ENCODE results near the gene SERPINC1.
"Not testable (repeated sequence)": the region's sequence is repeated elsewhere in the genome, so short reads cannot be mapped to it uniquely, and the experiment has no call there.

Gene SERPINC1

DNA sequence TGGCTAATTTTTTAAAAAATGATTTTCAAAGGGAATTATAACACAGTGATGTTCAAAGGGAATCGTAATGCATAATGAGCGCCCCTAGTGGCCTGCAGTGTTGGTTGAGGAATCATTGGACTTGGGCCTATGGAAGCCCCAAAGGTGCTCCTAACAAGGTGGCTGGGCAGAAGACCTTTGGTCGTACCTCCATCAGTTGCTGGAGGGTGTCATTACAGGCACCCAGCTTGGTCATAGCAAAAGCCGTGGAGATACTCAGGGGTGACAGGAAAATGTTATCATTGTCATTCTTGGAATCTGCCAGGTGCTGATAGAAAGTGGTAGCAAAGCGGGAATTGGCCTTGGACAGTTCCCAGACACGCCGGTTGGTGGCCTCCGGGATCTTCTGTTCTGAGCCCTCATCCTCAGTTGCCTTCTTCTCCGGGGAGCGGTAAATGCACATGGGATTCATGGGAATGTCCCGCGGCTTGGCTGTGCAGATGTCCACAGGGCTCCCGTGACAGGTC is 2.7 kb downstream of the SERPINC1 start:
- no peak overlapping the region for H3K4me3 Mint-ChIP-seq
- no peak for ATAC-seq
- no peaks in the 10 kb centered on the region for H3K27me3 Mint-ChIP-seq
- H3K9me3 Mint-ChIP-seq = no peaks in the 10 kb centered on the region
- no peaks in the 10 kb centered on the region for H3K4me1 Mint-ChIP-seq
- H3K36me3 Mint-ChIP-seq = peaks cover 4% of the 10 kb centered on the region
- H3K27ac Mint-ChIP-seq = no peak overlapping the region

DNA sequence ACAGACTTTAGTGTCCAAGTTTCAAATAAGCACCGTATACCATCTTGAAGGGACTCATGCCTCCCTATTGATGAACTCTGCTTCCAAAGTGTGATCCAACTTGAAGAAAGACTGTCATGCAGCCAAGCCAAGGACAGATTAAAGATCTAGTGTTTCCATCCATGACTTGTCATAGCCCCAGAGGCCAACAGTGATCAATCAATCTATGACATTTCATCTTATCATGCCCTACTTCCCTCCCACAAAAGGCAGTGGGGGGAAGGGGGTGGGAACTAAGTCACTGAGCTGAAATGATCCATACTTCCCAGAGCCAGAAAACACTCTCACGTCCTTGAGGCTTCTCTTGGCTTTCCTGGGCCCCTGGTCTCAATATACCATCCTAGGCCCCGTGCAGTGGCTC is 4.0 kb downstream of the SERPINC1 start:
- no peaks in the 10 kb centered on the region for H3K27me3 Mint-ChIP-seq
- H3K9me3 Mint-ChIP-seq = no peaks in the 10 kb centered on the region
- no peak for ATAC-seq

DNA sequence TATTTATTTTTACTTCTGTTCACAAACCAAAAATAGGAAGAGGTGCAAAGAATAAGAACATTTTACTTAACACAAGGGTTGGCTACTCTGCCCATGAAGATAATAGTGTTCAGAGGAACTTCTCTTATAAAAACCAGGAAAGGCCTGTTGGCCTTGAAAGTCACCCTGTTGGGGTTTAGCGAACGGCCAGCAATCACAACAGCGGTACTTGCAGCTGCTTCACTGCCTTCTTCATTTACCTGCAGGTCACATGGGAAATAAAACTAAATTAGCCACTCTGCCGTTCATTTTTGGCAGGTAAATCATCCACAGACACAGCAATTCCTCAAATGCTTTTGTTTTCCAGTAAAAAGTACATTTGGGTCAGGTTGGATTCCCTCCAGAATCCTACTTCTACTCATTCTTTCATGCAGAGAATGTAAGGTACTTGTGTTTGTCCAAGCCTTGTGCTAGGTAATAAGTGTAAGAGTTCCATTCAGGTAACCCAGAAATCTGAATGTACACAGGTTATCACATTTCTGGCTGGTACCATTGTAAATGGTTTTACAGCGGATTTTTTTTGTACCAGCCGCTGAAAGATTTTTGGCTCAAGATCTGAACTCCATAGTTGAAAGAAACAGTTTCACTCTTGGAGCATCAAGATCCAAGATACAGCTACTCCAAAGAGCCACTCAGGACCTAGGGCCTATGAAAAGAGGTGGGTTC is 13.1 kb downstream of the SERPINC1 start:
- Mint-ChIP-seq H3K9me3 (no peaks in the 10 kb centered on the region), H3K27ac (no peak overlapping the region), H3K4me3 (no peak overlapping the region), H3K36me3 (peaks cover 17% of the 10 kb centered on the region), H3K4me1 (no peaks in the 10 kb centered on the region), H3K27me3 (no peaks in the 10 kb centered on the region)
- no peak for ATAC-seq

More for the DNA sequence above, 4.0 kb downstream of the SERPINC1 start:
- H3K27ac Mint-ChIP-seq = no peak overlapping the region
- no peak overlapping the region for H3K4me3 Mint-ChIP-seq
- H3K4me1 Mint-ChIP-seq = no peaks in the 10 kb centered on the region
- peaks cover 10% of the 10 kb centered on the region for H3K36me3 Mint-ChIP-seq

DNA sequence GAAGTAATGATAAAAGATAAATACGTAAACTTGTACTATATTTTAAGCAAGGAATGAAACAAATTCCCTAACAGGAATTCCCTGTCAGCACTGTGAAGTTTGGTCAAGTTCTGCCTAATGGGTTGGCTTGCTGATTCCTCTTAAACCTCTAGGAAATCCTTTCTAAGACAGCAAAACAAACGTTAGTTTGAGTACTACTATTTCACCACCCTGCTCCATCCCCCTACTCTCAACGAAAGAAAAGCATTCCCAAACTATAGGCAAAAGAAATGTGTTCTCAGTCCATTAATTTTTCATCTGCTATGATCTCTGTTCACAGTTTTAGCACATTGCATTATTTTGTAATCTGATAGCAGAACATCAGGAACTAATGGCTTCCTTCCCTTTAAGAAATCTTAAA is 16.1 kb downstream of the SERPINC1 start:
- no peak for ATAC-seq
- Mint-ChIP-seq H3K27me3 (no peaks in the 10 kb centered on the region), H3K27ac (no peak overlapping the region), H3K9me3 (no peaks in the 10 kb centered on the region), H3K4me1 (no peaks in the 10 kb centered on the region), H3K4me3 (no peak overlapping the region), H3K36me3 (peaks cover 22% of the 10 kb centered on the region)

DNA sequence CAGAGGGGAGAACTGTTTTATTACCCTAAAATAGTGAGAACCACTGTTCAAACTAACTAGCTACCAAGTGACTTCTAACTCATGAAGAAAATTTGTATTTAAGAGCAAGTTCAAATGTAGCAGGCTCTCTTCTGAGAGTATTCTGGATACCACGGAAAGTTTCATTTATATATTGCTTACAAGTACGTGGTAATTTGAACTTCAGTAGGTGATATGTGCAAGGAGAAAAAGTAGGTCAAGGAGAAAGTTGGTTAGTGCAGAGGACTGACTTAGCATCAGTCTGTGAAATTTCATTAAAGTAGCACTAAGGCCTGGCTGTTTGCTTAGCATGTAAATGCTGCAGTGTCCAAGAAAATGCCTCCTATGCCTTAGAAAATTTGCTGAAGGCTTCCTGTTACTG is 16.7 kb downstream of the SERPINC1 start:
- ATAC-seq = no peak
- H3K4me3 Mint-ChIP-seq = no peak overlapping the region

DNA sequence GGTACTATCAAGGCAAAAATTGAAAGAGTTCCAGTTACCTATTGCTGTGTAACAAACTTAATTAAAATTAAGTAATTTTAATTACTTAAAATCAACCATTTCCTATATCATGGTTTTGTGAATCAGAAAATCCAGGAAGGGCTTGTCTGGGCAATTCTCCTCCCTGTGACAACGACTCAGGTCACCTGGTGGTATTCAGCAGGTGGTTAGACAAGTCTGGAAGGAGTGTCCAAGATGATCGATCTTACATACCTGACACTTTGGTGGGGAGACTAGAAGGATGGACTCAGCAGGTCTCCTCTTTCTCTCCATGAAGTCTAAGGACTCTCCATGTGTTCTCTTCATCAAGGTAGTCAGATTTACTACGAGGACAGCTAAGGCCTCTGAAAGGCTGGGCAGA is 22.9 kb downstream of the SERPINC1 start:
- Mint-ChIP-seq H3K4me1 (peaks cover 4% of the 10 kb centered on the region), H3K9me3 (no peaks in the 10 kb centered on the region), H3K27me3 (no peaks in the 10 kb centered on the region), H3K27ac (no peak overlapping the region), H3K4me3 (no peak overlapping the region), H3K36me3 (peaks cover 48% of the 10 kb centered on the region)
- no peak for ATAC-seq

More for the DNA sequence above, 16.7 kb downstream of the SERPINC1 start:
- no peaks in the 10 kb centered on the region for H3K27me3 Mint-ChIP-seq
- H3K27ac Mint-ChIP-seq = no peak overlapping the region
- H3K4me1 Mint-ChIP-seq = no peaks in the 10 kb centered on the region
- H3K9me3 Mint-ChIP-seq = no peaks in the 10 kb centered on the region
- H3K36me3 Mint-ChIP-seq = peaks cover 23% of the 10 kb centered on the region

DNA sequence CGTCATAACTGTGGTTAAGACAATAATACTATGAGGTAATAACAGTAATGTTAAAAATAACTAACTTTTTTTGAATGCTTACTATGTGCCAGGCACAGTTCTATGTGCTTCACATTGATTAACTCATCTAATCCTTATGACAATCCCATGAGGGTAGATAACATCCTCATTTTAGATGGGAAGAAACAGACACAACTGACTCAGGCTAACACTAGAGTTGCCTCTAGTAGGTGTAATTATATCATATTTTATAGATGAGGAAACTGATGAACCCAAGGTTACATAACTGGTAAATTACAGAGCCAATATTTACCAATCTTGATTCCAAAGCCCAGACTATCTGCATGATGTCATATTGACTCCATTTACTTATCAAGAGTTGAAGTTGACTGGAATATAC is 23.5 kb downstream of the SERPINC1 start:
- H3K36me3 Mint-ChIP-seq = peaks cover 48% of the 10 kb centered on the region
- H3K4me3 Mint-ChIP-seq = no peak overlapping the region
- no peaks in the 10 kb centered on the region for H3K27me3 Mint-ChIP-seq
- no peaks in the 10 kb centered on the region for H3K9me3 Mint-ChIP-seq
- no peak for ATAC-seq
- no peak overlapping the region for H3K27ac Mint-ChIP-seq
- peaks cover 4% of the 10 kb centered on the region for H3K4me1 Mint-ChIP-seq

DNA sequence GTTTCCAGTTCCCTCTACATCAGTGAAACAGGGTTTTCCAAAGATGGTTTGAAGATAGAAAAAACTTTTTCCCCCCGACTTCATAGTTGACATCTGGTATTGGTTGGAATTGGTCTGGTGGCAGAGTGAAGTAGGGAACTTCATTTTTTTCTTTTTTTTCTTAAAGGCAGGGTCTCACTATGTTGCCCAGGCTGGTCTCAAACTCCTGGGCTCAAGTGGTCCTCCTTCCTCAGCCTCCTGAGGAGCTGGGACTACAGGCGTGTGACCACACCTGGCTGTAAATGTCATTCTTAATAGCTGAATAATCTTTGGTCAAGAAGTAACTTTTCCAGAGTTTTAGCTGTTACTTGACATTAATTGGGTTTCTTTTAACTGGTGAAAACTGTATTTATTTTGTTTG is 27.2 kb downstream of the SERPINC1 start:
- ATAC-seq = no peak
- no peak overlapping the region for H3K27ac Mint-ChIP-seq
- no peak overlapping the region for H3K4me3 Mint-ChIP-seq
- peaks cover 52% of the 10 kb centered on the region for H3K36me3 Mint-ChIP-seq
- H3K9me3 Mint-ChIP-seq = no peaks in the 10 kb centered on the region
- peaks cover 10% of the 10 kb centered on the region for H3K4me1 Mint-ChIP-seq
- H3K27me3 Mint-ChIP-seq = no peaks in the 10 kb centered on the region

DNA sequence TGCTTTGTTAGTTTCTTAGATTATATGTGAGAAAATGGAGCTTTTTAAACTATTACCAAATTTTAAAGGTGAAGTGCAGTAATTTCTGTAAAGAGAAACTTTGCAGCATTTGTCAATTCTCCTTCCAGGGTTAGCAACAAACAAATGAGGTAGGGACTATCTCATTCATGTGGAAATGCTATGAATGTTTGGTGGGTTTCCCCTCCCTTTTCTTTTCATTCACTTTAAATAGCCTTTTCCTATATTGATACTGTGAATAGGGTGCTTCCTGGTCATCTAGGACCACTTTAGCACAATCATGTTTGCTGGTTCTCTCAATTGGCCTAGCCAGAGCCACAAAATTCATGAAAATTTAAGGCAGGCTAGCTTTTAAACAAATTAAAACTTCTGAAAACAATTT is 28.4 kb downstream of the SERPINC1 start:
- H3K27me3 Mint-ChIP-seq = no peaks in the 10 kb centered on the region
- no peak overlapping the region for H3K27ac Mint-ChIP-seq
- H3K4me1 Mint-ChIP-seq = peaks cover 10% of the 10 kb centered on the region
- no peak overlapping the region for H3K4me3 Mint-ChIP-seq
- no peak for ATAC-seq
- H3K36me3 Mint-ChIP-seq = peaks cover 41% of the 10 kb centered on the region
- no peaks in the 10 kb centered on the region for H3K9me3 Mint-ChIP-seq

DNA sequence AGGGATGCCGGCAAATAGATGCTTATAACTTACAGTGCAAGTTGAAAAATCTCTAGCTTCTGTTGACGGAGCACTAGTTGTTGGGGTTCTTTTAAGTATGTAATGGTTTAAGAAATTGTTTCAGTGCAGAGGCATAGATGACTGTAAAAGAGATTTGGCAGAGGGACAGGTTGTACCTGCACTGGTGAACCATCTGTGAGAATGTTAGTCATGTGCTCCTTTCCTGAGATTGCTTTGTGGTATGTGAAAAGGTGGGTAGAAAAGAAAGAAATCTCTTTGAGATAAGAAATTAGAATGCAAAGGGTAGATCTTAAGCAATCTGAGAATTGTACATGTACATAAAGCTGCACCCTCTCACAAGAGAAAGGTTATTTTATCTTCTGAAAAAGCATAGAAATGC is 29.5 kb downstream of the SERPINC1 start:
- H3K4me3 Mint-ChIP-seq = no peak overlapping the region
- no peaks in the 10 kb centered on the region for H3K9me3 Mint-ChIP-seq
- no peaks in the 10 kb centered on the region for H3K27me3 Mint-ChIP-seq
- H3K36me3 Mint-ChIP-seq = peaks cover 40% of the 10 kb centered on the region
- no peak overlapping the region for H3K27ac Mint-ChIP-seq
- peaks cover 10% of the 10 kb centered on the region for H3K4me1 Mint-ChIP-seq
- ATAC-seq = no peak

DNA sequence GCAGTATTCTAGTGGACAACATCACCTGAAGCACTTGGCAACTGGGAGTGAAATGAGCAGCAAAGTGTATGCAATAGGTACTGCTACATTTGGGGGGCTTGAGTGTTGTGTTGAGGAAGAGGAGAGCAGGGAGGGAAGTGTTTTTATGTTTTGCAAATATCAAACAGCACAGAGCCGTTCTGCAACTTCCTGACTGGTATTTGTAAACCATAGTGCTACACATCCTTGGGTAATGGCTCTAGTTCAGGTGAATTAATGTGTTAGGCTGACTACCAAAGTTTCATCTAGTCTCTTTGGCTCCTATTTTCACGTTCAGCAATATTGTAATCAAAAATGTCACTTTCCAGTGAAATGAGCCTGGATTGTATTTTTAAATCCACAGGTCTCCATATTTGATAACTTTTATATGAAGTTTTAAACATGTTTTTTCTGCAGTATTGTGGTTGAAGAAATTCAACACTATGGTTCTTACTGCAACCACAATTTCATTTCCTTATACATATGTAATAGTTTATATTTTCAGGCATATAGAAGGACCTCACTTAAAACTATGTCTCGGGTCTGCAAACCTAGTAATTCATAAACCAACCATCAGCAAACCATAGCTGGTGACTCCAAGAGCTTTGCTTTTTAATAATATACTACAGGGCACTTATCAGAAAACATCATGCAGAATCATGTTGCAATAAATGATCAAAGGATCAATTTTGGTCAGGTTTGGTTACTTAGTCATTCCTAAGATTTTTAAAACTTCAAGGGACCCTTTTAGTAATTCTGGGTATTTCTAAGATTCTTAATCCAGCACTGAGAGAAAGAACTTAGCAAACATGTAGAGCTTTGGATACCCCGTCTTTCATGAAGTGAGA is 30.1 kb downstream of the SERPINC1 start:
- Mint-ChIP-seq H3K9me3 (no peaks in the 10 kb centered on the region), H3K36me3 (peaks cover 40% of the 10 kb centered on the region), H3K4me3 (no peak overlapping the region), H3K4me1 (peaks cover 10% of the 10 kb centered on the region), H3K27ac (no peak overlapping the region), H3K27me3 (no peaks in the 10 kb centered on the region)
- ATAC-seq = no peak

DNA sequence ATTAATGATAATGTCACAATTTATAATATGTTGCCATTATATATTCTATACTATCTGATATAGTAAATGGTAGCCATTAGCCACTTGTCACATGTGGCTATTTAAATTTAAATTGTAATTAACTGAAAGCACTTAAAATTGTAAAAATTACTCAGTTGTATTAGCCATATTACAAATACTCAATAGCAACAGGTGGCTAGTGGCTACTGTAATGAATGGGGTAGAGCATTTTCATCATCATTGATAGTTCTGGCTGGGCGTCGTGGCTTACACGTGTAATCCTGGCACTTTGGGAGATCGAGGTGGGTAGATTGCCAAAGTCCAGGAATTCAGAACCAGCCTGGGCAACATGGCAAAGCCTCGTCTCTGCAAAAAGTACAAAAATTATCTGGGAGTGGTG is 32.4 kb downstream of the SERPINC1 start:
- no peak overlapping the region for H3K27ac Mint-ChIP-seq
- peaks cover 6% of the 10 kb centered on the region for H3K4me1 Mint-ChIP-seq
- no peak overlapping the region for H3K4me3 Mint-ChIP-seq
- H3K36me3 Mint-ChIP-seq = peaks cover 23% of the 10 kb centered on the region
- no peaks in the 10 kb centered on the region for H3K27me3 Mint-ChIP-seq
- ATAC-seq = no peak
- H3K9me3 Mint-ChIP-seq = no peaks in the 10 kb centered on the region

DNA sequence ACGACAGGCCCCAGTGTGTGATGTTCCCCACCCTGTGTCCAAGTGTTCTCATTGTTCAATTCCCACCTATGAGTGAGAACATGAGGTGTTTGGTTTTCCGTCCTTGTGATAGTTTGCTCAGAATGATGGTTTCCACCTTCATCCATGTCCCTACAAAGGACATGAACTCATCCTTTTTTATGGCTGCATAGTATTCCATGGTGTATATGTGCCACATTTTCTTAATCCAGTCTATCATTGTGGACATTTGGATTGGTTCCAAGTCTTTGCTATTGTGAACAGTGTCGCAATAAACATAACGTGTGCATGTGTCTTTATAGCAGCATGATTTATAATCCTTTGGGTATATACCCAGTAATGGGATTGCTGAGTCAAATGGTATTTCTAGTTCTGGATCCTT is 36.0 kb downstream of the SERPINC1 start:
- H3K9me3 Mint-ChIP-seq, ATAC-seq, H3K4me1 Mint-ChIP-seq, H3K27me3 Mint-ChIP-seq, H3K4me3 Mint-ChIP-seq, H3K27ac Mint-ChIP-seq: not testable (repeated sequence)
- H3K36me3 Mint-ChIP-seq = peaks cover 28% of the 10 kb centered on the region

DNA sequence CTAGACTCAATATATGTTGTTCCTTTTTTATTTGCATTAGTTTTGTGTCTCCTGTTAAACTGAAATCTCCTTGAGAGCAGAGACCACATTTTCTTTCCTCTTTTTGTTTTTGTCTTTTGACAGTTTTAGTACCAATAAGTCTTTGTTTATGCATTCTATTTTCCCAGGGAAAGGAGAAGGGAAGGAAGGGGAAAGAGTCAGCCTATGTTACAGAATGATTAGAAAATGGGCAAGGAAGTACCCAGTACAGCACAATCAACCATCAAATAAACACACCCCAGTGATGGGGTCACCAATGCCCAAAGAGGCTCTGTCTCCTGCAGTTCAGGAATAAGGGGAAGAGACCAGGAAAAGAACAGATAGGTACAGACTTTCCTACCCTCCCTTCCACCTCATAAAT is 38.9 kb downstream of the SERPINC1 start:
- Mint-ChIP-seq H3K9me3 (no peaks in the 10 kb centered on the region), H3K27me3 (no peaks in the 10 kb centered on the region), H3K4me3 (no peak overlapping the region), H3K4me1 (peaks cover 4% of the 10 kb centered on the region), H3K36me3 (peaks cover 33% of the 10 kb centered on the region), H3K27ac (no peak overlapping the region)
- no peak for ATAC-seq

DNA sequence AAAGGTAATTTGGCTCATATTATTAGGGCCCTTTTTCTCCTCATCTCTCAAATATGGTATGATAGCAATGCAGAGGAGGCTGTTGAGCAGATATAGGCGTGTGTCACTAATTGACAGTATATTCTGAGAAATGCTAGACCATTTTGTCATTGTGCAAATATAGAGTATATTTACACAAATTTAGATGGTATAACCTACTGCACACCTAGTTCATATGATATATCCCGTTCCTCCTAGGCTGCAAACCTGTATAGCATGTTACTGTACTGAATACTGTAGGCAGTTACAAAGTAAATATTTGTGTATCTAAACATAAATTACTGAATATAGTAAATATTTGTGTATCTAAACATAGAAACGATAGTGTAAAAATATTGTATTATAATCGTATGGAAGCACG is 40.4 kb downstream of the SERPINC1 start:
- Mint-ChIP-seq H3K36me3 (peaks cover 41% of the 10 kb centered on the region), H3K4me3 (no peak overlapping the region), H3K27me3 (no peaks in the 10 kb centered on the region), H3K4me1 (peaks cover 7% of the 10 kb centered on the region), H3K27ac (no peak overlapping the region), H3K9me3 (no peaks in the 10 kb centered on the region)
- no peak for ATAC-seq

DNA sequence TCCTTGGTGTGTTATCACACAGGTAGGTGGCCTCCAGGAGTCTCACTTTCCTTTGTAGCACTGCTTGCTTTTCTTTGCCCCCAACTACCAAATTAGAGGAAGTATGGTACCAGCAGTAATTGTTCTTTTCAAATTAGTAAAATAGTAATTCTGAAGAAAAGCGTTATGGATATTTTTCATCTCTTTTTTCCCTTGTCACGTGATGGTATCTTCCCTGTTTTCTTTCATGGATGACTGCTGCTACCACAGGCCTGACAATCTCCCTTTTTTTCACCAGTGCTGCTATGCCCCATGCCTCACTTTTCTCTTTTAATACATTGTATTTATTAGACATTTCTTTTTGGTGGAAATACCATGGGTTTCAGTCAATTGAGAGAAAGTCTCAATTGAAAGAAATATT is 45.6 kb downstream of the SERPINC1 start:
- Mint-ChIP-seq H3K4me1 (peaks cover 33% of the 10 kb centered on the region), H3K36me3 (peaks cover 38% of the 10 kb centered on the region), H3K27me3 (no peaks in the 10 kb centered on the region), H3K9me3 (no peaks in the 10 kb centered on the region), H3K4me3 (no peak overlapping the region), H3K27ac (no peak overlapping the region)
- ATAC-seq = no peak

Data from stimulated activated memory B cell treated with anti-CD40 and anti-IgM and Interleukin-4, amounts not matched to agents 10 μg/mL and 1 μg/mL and 100 μg/mL, for 72 hours (primary cell).